Left kidney (tissue), 8 donors: ENCODE data around the gene MAP1S. TPM values are rescaled to one million over a fixed set of nuclear protein-coding genes. Genes with fewer than 3 reads are reported as not detected.

Source experiments
- DNase-seq: peaks from one replicate; pipeline ENCODE4 v3.0.0-alpha.2; 2013
- long read RNA-seq, 8 donors: transcript quantifications; one replicate each; lab custom pipeline, GENCODE V29; 2026
- polyA plus RNA-seq: library from polyadenylated mRNA; unstranded; fragments of 120-200 nt; gene quantifications from one replicate; pipeline ENCODE4 v1.2.1, GENCODE V29; 2013; ENCODE audit not compliant: insufficient read length

MAP1S gene, protein sequence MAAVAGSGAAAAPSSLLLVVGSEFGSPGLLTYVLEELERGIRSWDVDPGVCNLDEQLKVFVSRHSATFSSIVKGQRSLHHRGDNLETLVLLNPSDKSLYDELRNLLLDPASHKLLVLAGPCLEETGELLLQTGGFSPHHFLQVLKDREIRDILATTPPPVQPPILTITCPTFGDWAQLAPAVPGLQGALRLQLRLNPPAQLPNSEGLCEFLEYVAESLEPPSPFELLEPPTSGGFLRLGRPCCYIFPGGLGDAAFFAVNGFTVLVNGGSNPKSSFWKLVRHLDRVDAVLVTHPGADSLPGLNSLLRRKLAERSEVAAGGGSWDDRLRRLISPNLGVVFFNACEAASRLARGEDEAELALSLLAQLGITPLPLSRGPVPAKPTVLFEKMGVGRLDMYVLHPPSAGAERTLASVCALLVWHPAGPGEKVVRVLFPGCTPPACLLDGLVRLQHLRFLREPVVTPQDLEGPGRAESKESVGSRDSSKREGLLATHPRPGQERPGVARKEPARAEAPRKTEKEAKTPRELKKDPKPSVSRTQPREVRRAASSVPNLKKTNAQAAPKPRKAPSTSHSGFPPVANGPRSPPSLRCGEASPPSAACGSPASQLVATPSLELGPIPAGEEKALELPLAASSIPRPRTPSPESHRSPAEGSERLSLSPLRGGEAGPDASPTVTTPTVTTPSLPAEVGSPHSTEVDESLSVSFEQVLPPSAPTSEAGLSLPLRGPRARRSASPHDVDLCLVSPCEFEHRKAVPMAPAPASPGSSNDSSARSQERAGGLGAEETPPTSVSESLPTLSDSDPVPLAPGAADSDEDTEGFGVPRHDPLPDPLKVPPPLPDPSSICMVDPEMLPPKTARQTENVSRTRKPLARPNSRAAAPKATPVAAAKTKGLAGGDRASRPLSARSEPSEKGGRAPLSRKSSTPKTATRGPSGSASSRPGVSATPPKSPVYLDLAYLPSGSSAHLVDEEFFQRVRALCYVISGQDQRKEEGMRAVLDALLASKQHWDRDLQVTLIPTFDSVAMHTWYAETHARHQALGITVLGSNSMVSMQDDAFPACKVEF
- polyA plus RNA-seq: 28.3 TPM
- long read RNA-seq, donor 1, transcript MAP1S-201 (7 exons, 3,419 nt): major isoform, 5 of 62 reads
- long read RNA-seq, donor 1, partial matches to known transcripts: 55 of 62 reads
- long read RNA-seq, donor 1, other reads (novel, unspliced or antisense): 0 of 62 reads
- long read RNA-seq, donor 2, transcript MAP1S-201 (7 exons, 3,419 nt): major isoform, 5 of 16 reads
- long read RNA-seq, donor 2, partial matches to known transcripts: 9 of 16 reads
- long read RNA-seq, donor 2, other reads (novel, unspliced or antisense): 0 of 16 reads
- long read RNA-seq, donor 3, partial matches to known transcripts: 14 of 16 reads
- long read RNA-seq, donor 3, other reads (novel, unspliced or antisense): 0 of 16 reads
- long read RNA-seq, donor 4: 0 reads
- long read RNA-seq, donor 5, transcript MAP1S-201 (7 exons, 3,419 nt): major isoform, 10 of 11 reads
- long read RNA-seq, donor 5, partial matches to known transcripts: 0 of 11 reads
- long read RNA-seq, donor 5, other reads (novel, unspliced or antisense): 0 of 11 reads
- long read RNA-seq, donor 6, partial matches to known transcripts: 17 of 18 reads
- long read RNA-seq, donor 6, other reads (novel, unspliced or antisense): 0 of 18 reads
- long read RNA-seq, donor 7, partial matches to known transcripts: 15 of 21 reads
- long read RNA-seq, donor 7, other reads (novel, unspliced or antisense): 0 of 21 reads
- long read RNA-seq, donor 8, partial matches to known transcripts: 6 of 8 reads
- long read RNA-seq, donor 8, other reads (novel, unspliced or antisense): 0 of 8 reads

- peak; percentile 64 for DNase-seq
These were observed at the start of gene MAP1S for GRCh38 chr19:17718947-17719711. MAP1S (plus strand) TSS chr19:17719480; CDS start chr19:17719503, 23 bp downstream.

DNA sequence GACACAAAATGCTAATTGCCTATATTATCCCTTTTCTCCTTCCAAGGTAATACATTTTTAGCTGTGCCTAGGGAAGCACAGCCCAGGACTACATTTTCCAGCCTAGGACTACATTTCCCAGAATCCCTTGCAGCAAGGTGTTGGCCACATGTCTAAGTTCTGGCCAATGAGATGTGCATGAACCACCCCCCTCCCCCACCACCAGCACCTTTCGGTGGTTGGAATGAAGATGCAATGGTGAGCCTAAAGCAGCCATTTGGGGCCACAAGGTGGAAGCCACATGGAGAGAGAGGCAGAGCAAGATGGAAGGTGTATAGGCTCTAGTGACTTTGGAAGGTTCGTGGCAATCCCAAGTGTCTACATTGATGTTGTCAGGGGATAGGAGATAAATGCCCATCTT is 47.4 kb upstream of the MAP1S start:
- no peak for DNase-seq

GRCh38 chr19:17673937-17674799 is 45.1 kb upstream of the MAP1S start:
- no peak for DNase-seq

GRCh38 chr19:17676295-17676694 is 43.0 kb upstream of the MAP1S start:
- DNase-seq: no peak

GRCh38 chr19:17677002-17677401 is 42.3 kb upstream of the MAP1S start:
- DNase-seq: no peak

DNA sequence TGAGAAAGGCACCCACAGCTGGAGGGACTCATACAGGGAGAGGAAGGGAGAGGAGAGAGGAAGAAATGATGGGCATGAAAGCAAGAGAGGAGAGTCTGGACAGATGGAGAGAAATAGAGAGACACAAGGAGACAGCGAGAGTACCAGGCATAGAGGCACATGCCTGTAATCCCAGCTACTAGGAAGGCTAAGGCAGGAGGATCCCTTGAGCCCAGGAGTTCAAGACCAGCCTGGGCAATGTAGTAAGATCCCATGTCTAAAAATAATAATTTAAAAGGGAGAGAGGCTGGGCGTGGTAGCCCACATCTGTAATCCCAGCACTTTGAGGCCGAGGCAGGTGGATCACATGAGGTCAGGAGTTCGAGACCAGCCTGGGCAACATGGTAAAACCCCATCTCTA is 40.4 kb upstream of the MAP1S start:
- DNase-seq: no peak

GRCh38 chr19:17679526-17680229 is 39.6 kb upstream of the MAP1S start:
- no peak for DNase-seq

- no peak for DNase-seq
These were observed 39.0 kb upstream of the MAP1S start for GRCh38 chr19:17680230-17680722.

- DNase-seq: peak; percentile 36
These were observed 37.7 kb upstream of the MAP1S start for GRCh38 chr19:17681505-17682125.

DNA sequence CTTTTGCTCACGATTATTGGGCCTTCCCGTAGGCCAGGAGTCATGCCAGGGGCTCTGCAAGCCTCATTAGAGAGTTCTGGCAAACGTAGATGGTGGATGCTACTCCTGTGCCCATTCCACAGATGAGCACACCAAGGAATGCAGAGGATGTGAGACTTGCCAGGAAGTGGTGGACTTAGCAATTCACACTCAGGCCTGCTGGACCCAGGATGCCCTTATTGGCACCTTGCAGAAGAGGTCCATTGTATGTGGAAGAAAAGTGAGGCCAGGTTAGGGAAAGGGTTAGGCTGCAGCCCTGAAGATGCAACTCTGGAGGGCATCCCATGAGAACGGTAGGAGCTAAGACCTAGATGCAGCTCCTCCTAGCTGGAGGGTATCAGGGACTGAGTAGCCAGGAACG is 37.0 kb upstream of the MAP1S start:
- DNase-seq: no peak

DNA sequence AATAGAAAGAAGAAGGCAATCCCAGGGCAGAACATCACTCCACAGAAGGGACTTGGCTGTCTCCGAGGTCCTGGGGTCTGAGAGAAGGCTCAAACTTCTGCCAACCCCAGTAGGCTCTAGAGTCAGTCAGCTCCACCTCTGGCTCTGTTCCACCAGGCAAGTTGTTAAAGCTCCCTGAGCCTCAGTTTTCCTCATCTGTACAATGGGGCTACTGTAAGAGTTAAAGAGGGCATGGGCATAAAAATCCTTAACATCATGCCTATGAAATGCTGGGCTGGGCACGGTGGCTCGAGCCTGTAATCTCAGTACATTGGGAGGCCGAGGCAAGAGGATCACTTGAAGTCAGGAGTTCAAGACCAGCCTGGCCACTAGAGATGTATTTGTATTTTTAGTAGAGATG is 36.2 kb upstream of the MAP1S start:
- no peak for DNase-seq

DNA sequence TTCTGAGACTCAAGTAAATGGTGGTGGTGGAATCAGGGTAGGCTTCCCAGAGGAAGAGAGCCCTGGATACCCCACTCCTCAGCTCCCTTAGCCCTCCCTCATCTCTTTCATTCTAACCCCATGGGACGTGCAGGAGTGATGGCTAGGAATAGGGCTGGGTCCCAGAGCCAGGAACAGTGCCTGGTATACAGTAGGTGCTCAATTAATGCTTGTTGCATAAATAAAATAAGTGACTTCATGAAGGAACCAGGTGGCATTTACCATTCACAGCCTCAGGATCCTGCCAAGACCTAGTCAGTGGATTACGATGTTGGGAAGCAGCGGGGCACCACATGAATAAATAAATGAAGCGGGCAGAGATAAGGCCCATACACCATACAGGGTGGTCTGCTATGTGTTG is 35.0 kb upstream of the MAP1S start:
- no peak for DNase-seq

DNA sequence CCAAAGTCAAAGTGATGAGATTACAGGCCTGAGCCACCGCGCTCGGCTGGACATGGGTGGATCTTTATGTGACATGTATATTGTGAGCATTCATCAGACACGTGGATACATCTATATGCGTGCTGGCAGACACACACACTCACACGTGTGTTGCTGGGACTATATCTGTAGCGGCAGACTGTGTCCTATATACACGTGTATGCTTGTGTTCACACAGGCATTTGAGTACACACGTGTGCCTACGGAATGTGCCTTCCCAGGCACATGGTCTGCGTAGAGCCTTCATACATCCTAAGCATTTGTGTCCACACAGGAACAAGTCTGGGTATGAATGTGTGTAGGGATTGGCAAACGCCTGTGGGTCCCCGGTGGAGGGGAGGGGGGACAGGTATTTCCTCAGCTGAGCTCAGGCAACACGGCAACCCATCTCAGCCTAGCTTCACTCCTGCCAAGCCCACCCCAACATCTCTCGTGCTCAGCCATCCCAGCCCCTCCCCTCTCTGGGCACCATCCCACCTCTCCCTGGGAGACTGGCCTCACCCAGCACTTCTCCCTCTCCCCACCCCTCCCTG is 33.7 kb upstream of the MAP1S start:
- DNase-seq: no peak

DNA sequence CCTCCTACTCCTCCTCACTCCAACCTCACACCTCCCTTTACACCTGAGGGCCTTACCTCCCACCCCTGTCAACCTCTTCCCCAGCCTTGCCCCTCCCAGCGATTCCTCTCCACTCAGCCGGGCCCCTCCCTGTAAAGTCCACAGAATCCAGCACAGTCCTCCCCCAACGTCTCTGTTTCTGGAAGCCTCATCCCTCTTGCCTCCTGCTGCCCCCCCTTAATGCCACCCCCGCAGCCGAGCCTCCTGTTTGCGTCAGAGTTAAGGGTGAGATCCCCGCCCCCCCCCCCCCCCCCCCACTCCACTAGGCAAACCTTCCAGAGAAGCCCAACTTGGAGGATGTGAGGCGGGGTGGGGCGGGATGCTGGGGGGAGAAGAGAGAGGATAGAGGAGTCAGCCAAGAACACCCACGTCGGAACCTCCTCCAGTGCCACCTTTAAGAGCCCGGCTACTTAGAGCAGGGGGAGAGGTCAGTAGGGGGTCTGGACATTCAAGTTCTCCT is 33.2 kb upstream of the MAP1S start:
- DNase-seq: no peak

- DNase-seq: no peak
These were observed 32.7 kb upstream of the MAP1S start for GRCh38 chr19:17686592-17687024.

DNA sequence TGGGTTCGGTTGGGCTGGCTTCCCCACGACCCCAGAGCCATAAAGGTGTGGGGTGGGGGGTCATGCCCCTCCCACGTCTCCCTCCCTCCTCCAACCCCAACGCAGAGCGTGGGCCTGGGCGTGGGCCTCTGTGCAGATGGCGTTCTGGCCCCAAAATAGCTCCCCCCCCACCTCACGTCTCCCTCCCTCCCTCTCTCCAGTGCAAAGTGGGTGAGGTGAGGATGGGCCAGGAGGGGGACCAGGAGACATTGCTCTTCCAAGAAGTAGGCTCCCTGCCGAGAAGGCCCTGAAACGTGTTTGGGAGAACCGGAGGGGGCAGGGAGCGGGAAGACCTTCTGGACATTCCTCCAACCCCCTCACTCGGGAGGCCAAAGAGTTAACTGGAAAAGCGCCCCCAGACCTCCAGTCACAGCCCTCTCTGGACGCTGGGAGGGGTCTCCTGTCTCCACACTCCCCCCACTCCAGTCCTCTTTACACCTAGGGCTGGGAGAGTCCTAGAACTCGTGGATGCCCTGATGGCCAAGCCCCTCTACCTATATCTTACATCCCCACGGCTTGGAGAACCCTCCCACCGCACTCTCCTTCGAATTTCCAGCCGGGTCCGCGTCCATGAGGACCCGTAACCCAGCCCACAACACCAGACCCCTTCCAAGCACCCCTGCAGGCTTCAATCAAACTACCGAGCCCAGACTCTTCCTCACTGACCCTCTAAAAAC is 32.0 kb upstream of the MAP1S start:
- DNase-seq: no peak
